IMR-90 (cell line): ENCODE data around the gene KLK12. TPM values are rescaled to one million over a fixed set of nuclear protein-coding genes. Genes with fewer than 3 reads are reported as not detected.

Experiments used
- ATAC-seq: fragments of 200-7000 bp; cut with Tn5 transposase; 2 replicates; pipeline ENCODE4 v1.9.1; 2020; ENCODE audit warnings: low read depth, mild to moderate bottlenecking, moderate library complexity
- BruUV-seq: library from RNA; stranded (reverse); fragments of 400-500 nt; replicated peaks from 2 replicates; lab custom pipeline; 2021; lab: Mats Ljungman, UMichigan
- CTCF ChIA-PET: fragments of 300-600 bp; formaldehyde crosslinking; extraction: SDS; loops from one replicate; lab custom pipeline; 2021; ENCODE audit warnings: antibody characterized with exemption; lab: Yijun Ruan, JAX
- POLR2A ChIA-PET: fragments of 300-600 bp; sonication (Branson Sonifier 250); formaldehyde crosslinking; loops from one replicate; lab custom pipeline; 2022; ENCODE audit warnings: antibody characterized with exemption; ENCODE audit not compliant: unreplicated experiment; lab: Charles Lee
- DNase-seq: peaks from one replicate; pipeline ENCODE4 v3.0.0; 2013
- H2AFZ ChIP-seq: replicated peaks from 2 replicates; pipeline ENCODE3; 2013; ENCODE audit warnings: low read length, mild to moderate bottlenecking; ENCODE audit not compliant: poor library complexity
- H2AK5ac ChIP-seq: 2 replicates; pipeline ENCODE4 v1.6.1; 2013; ENCODE audit warnings: low read depth, low read length, inconsistent platforms
- H2AK9ac ChIP-seq: replicated peaks from 2 replicates; pipeline ENCODE3; 2013; ENCODE audit warnings: mild to moderate bottlenecking, low read depth, low read length, moderate library complexity; ENCODE audit not compliant: poor library complexity
- H2BK120ac ChIP-seq: 2 replicates; pipeline ENCODE4 v1.6.1; 2013; ENCODE audit warnings: low read depth, low read length, inconsistent platforms
- H2BK15ac ChIP-seq: 3 replicates; pipeline ENCODE4 v1.6.1; 2013; ENCODE audit warnings: low read depth, low read length, inconsistent platforms
- H2BK20ac ChIP-seq: 2 replicates; pipeline ENCODE4 v1.6.1; 2013; ENCODE audit warnings: low read depth, mild to moderate bottlenecking, inconsistent platforms, low read length, moderate library complexity
- H2BK5ac ChIP-seq: 2 replicates; pipeline ENCODE4 v1.6.1; 2013; ENCODE audit warnings: mild to moderate bottlenecking, low read depth, low read length, inconsistent platforms; ENCODE audit not compliant: poor library complexity, severe bottlenecking
- H3K14ac ChIP-seq: replicated peaks from 2 replicates; pipeline ENCODE4 v1.6.1; 2013; ENCODE audit warnings: low read depth, low read length, inconsistent platforms
- H3K18ac ChIP-seq: 2 replicates; pipeline ENCODE4 v1.6.1; 2013; ENCODE audit warnings: low read depth, low read length, control low read depth
- H3K23ac ChIP-seq: 2 replicates; pipeline ENCODE4 v1.6.1; 2013; ENCODE audit warnings: low read depth, low read length, inconsistent platforms
- H3K27ac ChIP-seq: 2 replicates; pipeline ENCODE4 v1.5.1; 2013; ENCODE audit warnings: mild to moderate bottlenecking, control low read depth, low read length; ENCODE audit not compliant: insufficient read depth
- H3K27me3 ChIP-seq: 2 replicates; pipeline ENCODE4 v1.6.1; 2013; ENCODE audit warnings: low read length; ENCODE audit not compliant: control insufficient read depth, insufficient read depth
- H3K36me3 ChIP-seq: 2 replicates; pipeline ENCODE4 v1.6.1; 2013; ENCODE audit warnings: low read length, mixed read lengths; ENCODE audit not compliant: control insufficient read depth, insufficient read depth
- H3K4ac ChIP-seq: 2 replicates; pipeline ENCODE4 v1.6.1; 2013; ENCODE audit warnings: low read depth, low read length, inconsistent platforms
- H3K4me1 ChIP-seq: 2 replicates; pipeline ENCODE4 v1.6.1; 2013; ENCODE audit warnings: low read length, mixed read lengths; ENCODE audit not compliant: control insufficient read depth, insufficient read depth
- H3K4me2 ChIP-seq: 2 replicates; pipeline ENCODE4 v1.6.1; 2013; ENCODE audit warnings: low read depth, mild to moderate bottlenecking, control low read depth, low read length, moderate library complexity
- H3K4me3 ChIP-seq: 2 replicates; pipeline ENCODE4 v1.5.1; 2013; ENCODE audit warnings: low read depth, mild to moderate bottlenecking, control low read depth, low read length, moderate library complexity; ENCODE audit not compliant: insufficient read depth
- H3K56ac ChIP-seq: 2 replicates; pipeline ENCODE4 v1.6.1; 2013; ENCODE audit warnings: low read length, inconsistent platforms; ENCODE audit not compliant: insufficient read depth; ENCODE audit errors: extremely low read depth
- H3K79me1 ChIP-seq, 2 experiments: 2 replicates each; pipeline ENCODE4 v1.6.1; 2013; ENCODE audit warnings: low read length in 2 of 2, inconsistent platforms in 1 of 2, low read depth in 1 of 2
- H3K9ac ChIP-seq: 2 replicates; pipeline ENCODE4 v1.6.1; 2013; ENCODE audit warnings: low read depth, low read length, control low read depth
- H3K9me1 ChIP-seq: 2 replicates; pipeline ENCODE4 v1.6.1; 2013; ENCODE audit warnings: low read length, inconsistent platforms; ENCODE audit not compliant: insufficient read depth
- H3K9me3 ChIP-seq: 2 replicates; pipeline ENCODE4 v1.6.1; 2013; ENCODE audit warnings: low read length; ENCODE audit not compliant: control insufficient read depth, insufficient read depth
- H4K20me1 ChIP-seq: 2 replicates; pipeline ENCODE4 v1.6.1; 2013; ENCODE audit warnings: low read length, inconsistent platforms; ENCODE audit not compliant: insufficient read depth
- H4K5ac ChIP-seq: 2 replicates; pipeline ENCODE4 v1.6.1; 2013; ENCODE audit warnings: mild to moderate bottlenecking, low read depth, low read length, control low read depth
- H4K8ac ChIP-seq, 2 experiments: 2 replicates each; pipeline ENCODE4 v1.6.1; 2013; ENCODE audit warnings: low read depth in 2 of 2, low read length in 2 of 2, control low read depth in 1 of 2, inconsistent platforms in 1 of 2
- H4K91ac ChIP-seq: 2 replicates; pipeline ENCODE4 v1.6.1; 2013; ENCODE audit warnings: low read depth, low read length, inconsistent platforms; ENCODE audit not compliant: insufficient read depth
- FOS ChIP-seq: fragments of 150-350 bp; IDR thresholded peaks from 2 replicates; pipeline ENCODE4 v1.6.1; 2016; ENCODE audit warnings: low read depth, low read length
- WGBS, 2 experiments: methylation state at CpG; one replicate each; pipeline versions ENCODE4 v1.1.5 to v1.1.7; 2013; ENCODE audit warnings: missing lambda C conversion rate in 2 of 2; ENCODE audit not compliant: insufficient read length in 1 of 2; ENCODE audit errors: extremely low coverage in 2 of 2; 5-methylcytosine and 5-hydroxymethylcytosine counted together
- dilution Hi-C: fragments of 300-500 bp; cut with HindIII; formaldehyde crosslinking; loops from one replicate; pipeline ENCODE4 v1.14.3; 2018; ENCODE audit warnings: low sequenced_read_pairs; ENCODE audit not compliant: unreplicated experiment
- in situ Hi-C: fragments of 300-500 bp; cut with MboI; formaldehyde crosslinking; loops from 3 replicates; pipeline ENCODE4 v1.14.3; 2019; ENCODE audit warnings: low sequenced_read_pairs, inconsistent platforms, mixed read lengths
- intact Hi-C: fragments of 100-400 bp; cut with micrococcal nuclease; formaldehyde crosslinking; loops from 2 replicates; pipeline ENCODE4 v1.10.0; 2022
- polyA plus RNA-seq, 3 experiments: library from polyadenylated mRNA; depleted of rRNA; stranded (reverse); fragments of >200 nt; gene quantifications; 2 replicates each; pipeline ENCODE4 v1.2.3, GENCODE V29; 2012; ENCODE audit warnings: low replicate concordance in 1 of 3
- total RNA-seq: library from RNA; depleted of rRNA; stranded (reverse); fragments of >200 nt; gene quantifications from 2 replicates; pipeline ENCODE4 v1.2.3, GENCODE V29; 2012

The KLK12 gene
- total and polyA plus RNA-seq, 2 of the 4 experiments (the other 2 are of a cell fraction): not detected

- no TSS peak for BruUV-seq
- ChIA-PET POLR2A (no interaction called here), CTCF (no interaction called here)
- H3K36me3 ChIP-seq: no peaks in the 10 kb centered on the region
- no peak overlapping the region for H2BK120ac ChIP-seq
- H3K4me2 ChIP-seq: no peak overlapping the region
- H3K9ac ChIP-seq: no peak overlapping the region
- H3K23ac ChIP-seq: no peak overlapping the region
- H4K8ac ChIP-seq: no peak overlapping the region
- no peak overlapping the region for H2AK9ac ChIP-seq
- no peak overlapping the region for H4K5ac ChIP-seq
- H3K56ac ChIP-seq: no peak overlapping the region
- in situ Hi-C loops: loop anchor here (10.0 kb wide), 1 partner anchor 143 kb away; no protein-coding TSS in a partner anchor
- intact Hi-C loops: no loop called here
- no peak overlapping the region for H2AFZ ChIP-seq
- H3K79me1 ChIP-seq: no peaks in the 10 kb centered on the region
- no peak overlapping the region for H2AK5ac ChIP-seq
- TF ChIP-seq FOS: no peak
- H3K18ac ChIP-seq: no peak overlapping the region
- H3K4ac ChIP-seq: no peak overlapping the region
- ATAC-seq (no peak), DNase-seq (no peak)
- H2BK20ac ChIP-seq: no peak overlapping the region
- no peaks in the 10 kb centered on the region for H3K9me1 ChIP-seq
- no peak overlapping the region for H4K91ac ChIP-seq
- dilution Hi-C loops: no loop called here
- H2BK15ac ChIP-seq: no peak overlapping the region
- no peak overlapping the region for H2BK5ac ChIP-seq
- peaks cover 8% of the 10 kb centered on the region; the same call in 1 of the 2 replicates for H3K9me3 ChIP-seq
- no peak overlapping the region for H3K4me3 ChIP-seq
- H3K27ac ChIP-seq: no peak overlapping the region
- no peaks in the 10 kb centered on the region for H3K4me1 ChIP-seq
- WGBS, 2 experiments: 78% methylated on average over 26 of the region's 28 CpGs; no CpG with 5 or more reads in 1 of the 2 experiments
- no peaks in the 10 kb centered on the region for H4K20me1 ChIP-seq
- H3K14ac ChIP-seq: no peak overlapping the region
- H3K27me3 ChIP-seq: no peaks in the 10 kb centered on the region
These were observed 2.9 kb downstream of the KLK12 start for GRCh38 chr19:51031880-51032225.
